Measurements from ENCODE around the gene CD59. TPM values are rescaled to one million over a fixed set of nuclear protein-coding genes. Genes with fewer than 3 reads are reported as not detected.

CD59 gene
- total and polyA plus RNA-seq, 2 of the 13 experiments (the other 11 are each of a cell fraction or from before 2014, with no cell fraction given), result 127 to 289 TPM

DNA sequence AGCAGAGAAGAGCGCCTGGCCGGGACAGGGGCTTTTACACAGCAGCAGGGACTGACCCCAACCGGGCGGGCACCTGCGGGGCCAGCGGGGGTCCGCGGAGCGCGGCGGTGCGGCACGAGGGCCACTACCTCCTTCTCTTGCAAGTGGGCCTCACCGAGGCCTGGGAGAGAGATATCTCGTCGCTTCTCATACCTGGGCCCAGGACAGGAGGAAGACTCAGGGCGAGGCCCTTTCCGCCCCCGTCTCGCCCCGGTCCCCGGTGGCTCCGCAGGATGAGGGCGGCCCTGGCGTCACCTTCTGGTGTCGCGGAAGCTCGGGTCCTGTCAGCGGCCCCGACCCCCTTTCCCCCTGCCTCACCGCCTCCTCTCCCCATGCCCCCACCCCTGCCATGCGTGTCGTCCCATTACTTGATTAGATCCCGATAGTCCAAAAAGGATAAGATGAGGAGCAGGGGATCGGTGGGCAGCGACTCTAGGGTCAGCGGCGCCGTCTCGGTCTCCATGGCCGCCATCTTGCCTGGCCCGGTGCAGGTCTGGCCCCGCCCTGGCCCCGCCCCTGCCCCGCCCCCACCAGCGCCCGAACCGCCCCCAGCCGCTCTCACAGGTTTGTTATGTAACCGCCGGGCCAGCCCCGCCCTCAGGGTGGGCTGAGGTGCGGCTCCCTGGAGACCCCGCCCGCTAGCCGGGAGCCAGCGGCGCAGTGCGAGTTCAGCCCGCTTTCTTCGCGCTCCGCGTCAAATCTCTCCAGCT lies 37.9 kb upstream of the CD59 start, which contains the start of gene FBXO3 (continued):
- TF ChIP-seq, protein P1, sequence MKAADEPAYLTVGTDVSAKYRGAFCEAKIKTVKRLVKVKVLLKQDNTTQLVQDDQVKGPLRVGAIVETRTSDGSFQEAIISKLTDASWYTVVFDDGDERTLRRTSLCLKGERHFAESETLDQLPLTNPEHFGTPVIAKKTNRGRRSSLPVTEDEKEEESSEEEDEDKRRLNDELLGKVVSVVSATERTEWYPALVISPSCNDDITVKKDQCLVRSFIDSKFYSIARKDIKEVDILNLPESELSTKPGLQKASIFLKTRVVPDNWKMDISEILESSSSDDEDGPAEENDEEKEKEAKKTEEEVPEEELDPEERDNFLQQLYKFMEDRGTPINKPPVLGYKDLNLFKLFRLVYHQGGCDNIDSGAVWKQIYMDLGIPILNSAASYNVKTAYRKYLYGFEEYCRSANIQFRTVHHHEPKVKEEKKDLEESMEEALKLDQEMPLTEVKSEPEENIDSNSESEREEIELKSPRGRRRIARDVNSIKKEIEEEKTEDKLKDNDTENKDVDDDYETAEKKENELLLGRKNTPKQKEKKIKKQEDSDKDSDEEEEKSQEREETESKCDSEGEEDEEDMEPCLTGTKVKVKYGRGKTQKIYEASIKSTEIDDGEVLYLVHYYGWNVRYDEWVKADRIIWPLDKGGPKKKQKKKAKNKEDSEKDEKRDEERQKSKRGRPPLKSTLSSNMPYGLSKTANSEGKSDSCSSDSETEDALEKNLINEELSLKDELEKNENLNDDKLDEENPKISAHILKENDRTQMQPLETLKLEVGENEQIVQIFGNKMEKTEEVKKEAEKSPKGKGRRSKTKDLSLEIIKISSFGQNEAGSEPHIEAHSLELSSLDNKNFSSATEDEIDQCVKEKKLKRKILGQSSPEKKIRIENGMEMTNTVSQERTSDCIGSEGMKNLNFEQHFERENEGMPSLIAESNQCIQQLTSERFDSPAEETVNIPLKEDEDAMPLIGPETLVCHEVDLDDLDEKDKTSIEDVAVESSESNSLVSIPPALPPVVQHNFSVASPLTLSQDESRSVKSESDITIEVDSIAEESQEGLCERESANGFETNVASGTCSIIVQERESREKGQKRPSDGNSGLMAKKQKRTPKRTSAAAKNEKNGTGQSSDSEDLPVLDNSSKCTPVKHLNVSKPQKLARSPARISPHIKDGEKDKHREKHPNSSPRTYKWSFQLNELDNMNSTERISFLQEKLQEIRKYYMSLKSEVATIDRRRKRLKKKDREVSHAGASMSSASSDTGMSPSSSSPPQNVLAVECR (CRISPR knock-in tag; IDR thresholded peaks at IDR 0.05; ENCODE audit: borderline replicate concordance), result peak; percentile 63
- peak; percentile 70 for TF ChIP-seq POLR2G (IDR thresholded peaks at IDR 0.05; ENCODE audit: low read depth, low read length)
- TF ChIP-seq KMT2B (CRISPR knock-in tag; IDR thresholded peaks at IDR 0.05), result no peak
- 0 out of 2 replicates have a peak, but pooled peaks have one; percentile 22 for TF ChIP-seq RARA (CRISPR knock-in tag; IDR thresholded peaks at IDR 0.05)
- TF ChIP-seq ZFP91 (CRISPR knock-in tag; IDR thresholded peaks at IDR 0.05; ENCODE audit: borderline replicate concordance), result peak; percentile 49
- peak; percentile 10; the same call in 1 of the 2 replicates for TF ChIP-seq MAX (IDR thresholded peaks at IDR 0.05)
- peak; percentile 69 for TF ChIP-seq PHF8 (CRISPR knock-in tag; IDR thresholded peaks at IDR 0.05)
- TF ChIP-seq RBM39 (IDR thresholded peaks at IDR 0.05; ENCODE audit: low read depth, low read length, poor library complexity, severe bottlenecking), result peak; percentile 17
- peak; percentile 59; the same call in 1 of the 2 replicates for TF ChIP-seq SP5 (CRISPR knock-in tag; IDR thresholded peaks at IDR 0.05; ENCODE audit: borderline replicate concordance, low read depth)
- TF ChIP-seq, protein P2, sequence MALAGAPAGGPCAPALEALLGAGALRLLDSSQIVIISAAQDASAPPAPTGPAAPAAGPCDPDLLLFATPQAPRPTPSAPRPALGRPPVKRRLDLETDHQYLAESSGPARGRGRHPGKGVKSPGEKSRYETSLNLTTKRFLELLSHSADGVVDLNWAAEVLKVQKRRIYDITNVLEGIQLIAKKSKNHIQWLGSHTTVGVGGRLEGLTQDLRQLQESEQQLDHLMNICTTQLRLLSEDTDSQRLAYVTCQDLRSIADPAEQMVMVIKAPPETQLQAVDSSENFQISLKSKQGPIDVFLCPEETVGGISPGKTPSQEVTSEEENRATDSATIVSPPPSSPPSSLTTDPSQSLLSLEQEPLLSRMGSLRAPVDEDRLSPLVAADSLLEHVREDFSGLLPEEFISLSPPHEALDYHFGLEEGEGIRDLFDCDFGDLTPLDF (CRISPR knock-in tag; IDR thresholded peaks at IDR 0.05), result 0 out of 2 replicates have a peak, but pooled peaks have one; percentile 44
- TF ChIP-seq SNAI1 (CRISPR knock-in tag; IDR thresholded peaks at IDR 0.05; ENCODE audit: borderline replicate concordance), result 0 out of 2 replicates have a peak, but pooled peaks have one; percentile 32
- TF ChIP-seq TCF12 (IDR thresholded peaks at IDR 0.05), result no peak
- TF ChIP-seq TCF12 (CRISPR knock-in tag; IDR thresholded peaks at IDR 0.05), result 0 out of 2 replicates have a peak, but pooled peaks have one; percentile 49
- 0 out of 2 replicates have a peak, but pooled peaks have one; percentile 36 for TF ChIP-seq ZFAT (CRISPR knock-in tag; conservative IDR thresholded peaks at IDR 0.05)
- TF ChIP-seq, protein P3, sequence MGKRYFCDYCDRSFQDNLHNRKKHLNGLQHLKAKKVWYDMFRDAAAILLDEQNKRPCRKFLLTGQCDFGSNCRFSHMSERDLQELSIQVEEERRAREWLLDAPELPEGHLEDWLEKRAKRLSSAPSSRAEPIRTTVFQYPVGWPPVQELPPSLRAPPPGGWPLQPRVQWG (CRISPR knock-in tag; IDR thresholded peaks at IDR 0.05; ENCODE audit: borderline replicate concordance, low read depth), result no peak
- TF ChIP-seq TOPORS (CRISPR knock-in tag; IDR thresholded peaks at IDR 0.05), result no peak
- no peak for TF ChIP-seq ZNF773 (CRISPR knock-in tag; IDR thresholded peaks at IDR 0.05; ENCODE audit: borderline replicate concordance)
- no peak for TF ChIP-seq NAIF1 (CRISPR knock-in tag; IDR thresholded peaks at IDR 0.05; ENCODE audit: borderline replicate concordance)

Measured in HepG2 (cell line).